ENCODE results near the gene CAMK2N1. TPM values are rescaled to one million over a fixed set of nuclear protein-coding genes. Genes with fewer than 3 reads are reported as not detected.

Gene CAMK2N1
- total RNA-seq, 1 donor from 2014 or later, result 11.3 TPM

DNA sequence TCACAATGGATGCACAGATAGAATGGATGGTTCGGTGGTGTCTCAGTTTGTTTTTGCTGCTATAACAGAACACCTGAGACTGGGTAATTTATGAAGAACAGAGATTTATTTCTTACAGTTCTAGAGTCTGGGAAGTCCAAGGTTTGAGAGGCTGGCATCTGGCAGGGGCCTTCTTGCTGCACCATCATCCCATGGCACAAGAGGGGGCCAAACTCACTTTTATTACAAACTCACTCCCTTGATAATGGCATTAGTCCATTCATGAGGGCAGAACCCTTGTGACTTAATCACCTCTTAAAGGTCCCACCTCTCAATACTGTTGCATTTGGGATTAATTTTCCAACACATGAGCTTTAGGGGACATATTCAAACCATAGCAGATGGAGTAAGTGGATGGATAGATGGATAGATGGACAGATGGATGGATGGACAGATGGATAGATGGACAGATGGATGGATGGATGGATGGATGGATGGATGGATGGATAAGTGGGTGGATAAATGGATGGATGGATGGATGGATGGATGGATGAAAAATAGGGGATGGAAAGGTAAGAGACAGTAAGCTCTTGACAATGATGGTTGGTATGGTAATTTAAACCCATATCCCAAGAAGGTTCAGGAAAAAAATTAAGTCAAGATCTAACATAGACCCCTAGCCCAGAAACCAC, 16.5 kb downstream of the CAMK2N1 start:
- Histone ChIP-seq H3K4me3 (ENCODE audit: low read depth, low read length) (no peak overlapping the region), H3K36me3 (ENCODE audit: control insufficient read depth, insufficient read depth, low read length) (no peaks in the 10 kb centered on the region), H3K27me3 (ENCODE audit: control insufficient read depth, insufficient read depth, low read length) (peaks cover 4% of the 10 kb centered on the region)
- FAIRE-seq (no peak), DNase-seq (ENCODE audit: low read depth) (no peak)
- TF ChIP-seq CTCF (IDR thresholded peaks at IDR 0.05; ENCODE audit: insufficient read depth, low read length, severe bottlenecking), result no peak

DNA sequence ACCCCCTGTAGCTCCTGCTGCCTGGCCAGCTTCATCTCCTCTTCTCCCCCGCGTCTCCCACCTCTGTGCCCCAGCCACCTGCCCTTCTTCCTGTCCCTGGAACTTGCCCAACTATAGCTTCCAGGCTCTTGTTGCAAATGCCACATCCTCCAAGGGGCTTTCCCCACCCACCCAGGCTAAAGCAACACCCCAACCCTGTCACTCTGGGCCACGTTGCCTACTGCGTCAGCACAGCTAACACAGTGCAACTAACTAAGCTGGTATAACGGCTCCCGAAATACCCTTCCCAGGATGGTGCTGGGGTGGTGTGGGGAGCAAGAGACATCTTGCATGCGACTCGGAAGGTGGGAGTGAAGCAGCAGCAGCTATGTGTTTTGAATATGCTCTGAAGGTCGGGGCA, 19.7 kb downstream of the CAMK2N1 start:
- DNase-seq (ENCODE audit: low read depth) (no peak), FAIRE-seq (no peak)
- H3K27me3 ChIP-seq (ENCODE audit: control insufficient read depth, insufficient read depth, low read length), result peaks cover 6% of the 10 kb centered on the region
- TF ChIP-seq CTCF (IDR thresholded peaks at IDR 0.05; ENCODE audit: insufficient read depth, low read length, severe bottlenecking), result no peak
- H3K4me3 ChIP-seq (ENCODE audit: low read depth, low read length), result no peak overlapping the region
- H3K36me3 ChIP-seq (ENCODE audit: control insufficient read depth, insufficient read depth, low read length), result no peaks in the 10 kb centered on the region

GRCh38 chr1:20465187-20465586, 20.8 kb downstream of the CAMK2N1 start:
- peaks cover 6% of the 10 kb centered on the region for H3K27me3 ChIP-seq (ENCODE audit: control insufficient read depth, insufficient read depth, low read length)
- DNase-seq (ENCODE audit: low read depth) (no peak), FAIRE-seq (peak; percentile 43)
- no peak for TF ChIP-seq CTCF (IDR thresholded peaks at IDR 0.05; ENCODE audit: insufficient read depth, low read length, severe bottlenecking)
- H3K4me3 ChIP-seq (ENCODE audit: low read depth, low read length), result no peak overlapping the region
- no peaks in the 10 kb centered on the region for H3K36me3 ChIP-seq (ENCODE audit: control insufficient read depth, insufficient read depth, low read length)

- FAIRE-seq, result no peak
- peaks cover 6% of the 10 kb centered on the region for H3K27me3 ChIP-seq (ENCODE audit: control insufficient read depth, insufficient read depth, low read length)
- no peak for DNase-seq (ENCODE audit: low read depth)
- TF ChIP-seq CTCF (IDR thresholded peaks at IDR 0.05; ENCODE audit: insufficient read depth, low read length, severe bottlenecking), result no peak
- no peaks in the 10 kb centered on the region for H3K36me3 ChIP-seq (ENCODE audit: control insufficient read depth, insufficient read depth, low read length)
- no peak overlapping the region for H3K4me3 ChIP-seq (ENCODE audit: low read depth, low read length)
Measured at GRCh38 chr1:20463502-20463901, 22.5 kb downstream of the CAMK2N1 start.

GRCh38 chr1:20462397-20462796, 23.6 kb downstream of the CAMK2N1 start:
- FAIRE-seq (no peak), DNase-seq (ENCODE audit: low read depth) (no peak)
- Histone ChIP-seq H3K4me3 (ENCODE audit: low read depth, low read length) (no peak overlapping the region), H3K36me3 (ENCODE audit: control insufficient read depth, insufficient read depth, low read length) (no peaks in the 10 kb centered on the region), H3K27me3 (ENCODE audit: control insufficient read depth, insufficient read depth, low read length) (peaks cover 5% of the 10 kb centered on the region)
- TF ChIP-seq CTCF (IDR thresholded peaks at IDR 0.05; ENCODE audit: insufficient read depth, low read length, severe bottlenecking), result no peak

DNA sequence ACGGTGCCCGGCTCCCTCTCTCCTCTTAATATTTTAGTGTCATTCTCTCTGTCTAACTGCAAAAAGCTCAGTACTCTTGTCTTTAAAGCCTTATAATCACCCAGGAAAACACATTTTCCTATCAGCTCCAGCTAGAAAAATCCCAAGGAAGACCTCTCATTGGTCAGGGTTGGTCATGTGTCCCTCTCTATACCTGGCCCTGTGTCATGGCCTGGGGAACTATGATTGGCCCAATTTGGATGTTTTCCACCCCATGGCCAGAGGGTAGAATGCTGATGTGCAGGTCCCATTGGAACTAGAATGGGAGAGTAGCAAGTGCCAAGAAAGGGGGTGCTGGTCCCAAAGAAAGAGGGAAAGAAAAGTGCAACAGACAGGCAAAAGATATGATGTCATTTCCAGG, 27.3 kb downstream of the CAMK2N1 start:
- Histone ChIP-seq H3K4me3 (ENCODE audit: low read depth, low read length) (no peak overlapping the region), H3K36me3 (ENCODE audit: control insufficient read depth, insufficient read depth, low read length) (no peaks in the 10 kb centered on the region), H3K27me3 (ENCODE audit: control insufficient read depth, insufficient read depth, low read length) (peaks cover 2% of the 10 kb centered on the region)
- no peak for FAIRE-seq
- DNase-seq (ENCODE audit: low read depth), result no peak
- TF ChIP-seq CTCF (IDR thresholded peaks at IDR 0.05; ENCODE audit: insufficient read depth, low read length, severe bottlenecking), result no peak

Measured in bronchial epithelial cell (primary cell).